Measurements from ENCODE around the gene HLF.

The HLF gene

GRCh38 chr17:55336426-55336825 is 71.7 kb downstream of the HLF start:
- no peak overlapping the region for H3K4me2 ChIP-seq
- TF ChIP-seq Cebpa-rat (IDR thresholded peaks at IDR 0.05): no peak
- peaks cover 17 to 24% (median 19%) of the 10 kb centered on the region in 11 experiments for H3K9me3 ChIP-seq (replicated peaks in 1 of 11)
- no peaks in the 10 kb centered on the region for H3K27me3 ChIP-seq
- peaks cover 0 to 6% (median 0%) of the 10 kb centered on the region in 10 experiments; a peak in 4 of 20 replicates for H3K4me1 ChIP-seq
- no peak overlapping the region for H3K27ac ChIP-seq
- no peaks in the 10 kb centered on the region for H3K36me3 ChIP-seq
- H3K9ac ChIP-seq: no peak overlapping the region
- no peaks in the 10 kb centered on the region for H4K20me1 ChIP-seq
- H3K4me3 ChIP-seq: no peak overlapping the region

DNA sequence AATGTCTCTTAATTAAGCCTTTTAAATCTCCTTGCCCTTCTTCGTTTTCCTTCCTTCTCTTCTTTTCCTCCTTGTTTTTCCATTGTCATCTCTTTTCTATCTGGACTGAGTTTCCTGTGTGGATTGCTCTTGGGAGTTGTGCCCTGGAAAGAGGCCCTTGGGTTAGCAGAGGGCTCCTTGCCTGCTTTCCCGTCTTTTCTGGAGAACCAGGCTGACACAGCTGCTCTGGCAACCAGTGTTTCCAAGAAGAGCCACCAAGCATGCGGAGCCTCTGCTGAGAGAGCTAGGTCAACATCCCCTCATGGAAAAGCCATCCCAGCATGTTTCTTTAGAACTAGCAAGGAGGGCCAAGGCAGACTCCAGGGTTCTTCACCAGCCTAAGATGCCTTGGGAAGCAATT is 75.4 kb downstream of the HLF start:
- Histone ChIP-seq H3K9ac (no peak overlapping the region), H4K20me1 (no peaks in the 10 kb centered on the region), H3K27ac (no peak overlapping the region), H3K4me2 (no peak overlapping the region), H3K9me3 (replicated peaks in 1 of 11) (peaks cover 17 to 24% (median 19%) of the 10 kb centered on the region in 11 experiments), H3K27me3 (no peaks in the 10 kb centered on the region), H3K4me1 (no peaks in the 10 kb centered on the region), H3K4me3 (no peak overlapping the region), H3K36me3 (no peaks in the 10 kb centered on the region)
- TF ChIP-seq Cebpa-rat (IDR thresholded peaks at IDR 0.05): no peak

- Histone ChIP-seq H3K4me1 (no peaks in the 10 kb centered on the region), H3K4me2 (no peak overlapping the region), H3K27me3 (no peaks in the 10 kb centered on the region), H3K36me3 (no peaks in the 10 kb centered on the region), H4K20me1 (no peaks in the 10 kb centered on the region), H3K9ac (no peak overlapping the region), H3K4me3 (no peak overlapping the region), H3K9me3 (replicated peaks in 1 of 11) (peaks cover 17 to 24% (median 19%) of the 10 kb centered on the region in 11 experiments), H3K27ac (no peak overlapping the region)
- no peak for TF ChIP-seq Cebpa-rat (IDR thresholded peaks at IDR 0.05)
Observed at GRCh38 chr17:55340686-55341085, 75.9 kb downstream of the HLF start.

GRCh38 chr17:55341432-55341831 is 76.7 kb downstream of the HLF start:
- Histone ChIP-seq H3K9ac (no peak overlapping the region), H4K20me1 (no peaks in the 10 kb centered on the region)

GRCh38 chr17:55342800-55343585 is 78.2 kb downstream of the HLF start:
- Histone ChIP-seq H3K4me1 (no peaks in the 10 kb centered on the region), H4K20me1 (no peaks in the 10 kb centered on the region), H3K27me3 (no peaks in the 10 kb centered on the region), H3K4me3 (no peak overlapping the region), H3K9ac (no peak overlapping the region), H3K9me3 (replicated peaks in 1 of 11) (peaks cover 5 to 12% (median 7%) of the 10 kb centered on the region in 11 experiments; a peak in 21 of 22 replicates), H3K36me3 (no peaks in the 10 kb centered on the region), H3K4me2 (no peak overlapping the region), H3K27ac (no peak overlapping the region)
- no peak for TF ChIP-seq Cebpa-rat (IDR thresholded peaks at IDR 0.05)

More at GRCh38 chr17:55341432-55341831, 76.7 kb downstream of the HLF start:
- Histone ChIP-seq H3K36me3 (no peaks in the 10 kb centered on the region), H3K4me2 (no peak overlapping the region), H3K27ac (no peak overlapping the region), H3K4me1 (no peaks in the 10 kb centered on the region), H3K9me3 (replicated peaks in 1 of 11) (peaks cover 17 to 24% (median 20%) of the 10 kb centered on the region in 11 experiments), H3K4me3 (no peak overlapping the region), H3K27me3 (no peaks in the 10 kb centered on the region)
- TF ChIP-seq Cebpa-rat (IDR thresholded peaks at IDR 0.05): no peak

DNA sequence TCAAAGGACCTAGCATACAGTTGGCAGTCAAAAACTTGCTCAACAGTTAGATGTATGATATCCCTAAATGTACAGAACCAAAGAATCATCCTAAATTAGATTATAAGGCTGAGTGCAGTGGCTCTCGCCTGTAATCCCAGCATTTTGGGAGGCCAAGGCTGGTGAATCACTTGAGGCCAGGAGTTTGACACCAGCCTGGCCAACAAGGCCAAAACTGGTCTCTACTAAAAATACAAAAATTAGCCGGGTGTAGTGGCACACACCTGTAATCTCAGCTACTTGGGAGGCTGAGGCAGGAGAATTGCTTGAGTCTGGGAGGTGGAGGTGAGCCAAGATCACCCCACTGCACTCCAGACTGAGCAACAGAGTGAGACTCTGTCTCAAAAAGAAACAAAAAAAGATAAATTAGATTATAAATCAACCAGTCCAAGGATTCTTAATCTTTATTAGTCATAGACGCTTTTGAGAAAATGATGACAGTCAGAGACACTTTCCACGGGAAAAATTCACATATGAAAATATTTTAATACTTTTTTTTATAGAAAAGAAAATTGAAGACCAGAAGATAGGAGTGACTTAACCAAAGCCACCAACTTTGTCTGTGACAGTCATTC is 79.2 kb downstream of the HLF start:
- Histone ChIP-seq H3K36me3 (no peaks in the 10 kb centered on the region), H3K4me1 (0 out of 20 replicates have a peak, but pooled peaks cover 0 to under 1% (median 0%) of the 10 kb centered on the region in 10 experiments), H3K4me3 (no peak overlapping the region), H3K9me3 (replicated peaks in 1 of 11) (peaks cover 0 to 5% (median 0%) of the 10 kb centered on the region in 11 experiments; a peak in 4 of 22 replicates), H3K27ac (no peak overlapping the region), H3K4me2 (no peak overlapping the region), H3K9ac (no peak overlapping the region), H4K20me1 (no peaks in the 10 kb centered on the region), H3K27me3 (no peaks in the 10 kb centered on the region)
- no peak for TF ChIP-seq Cebpa-rat (IDR thresholded peaks at IDR 0.05)

GRCh38 chr17:55344514-55344997 is 79.8 kb downstream of the HLF start:
- Histone ChIP-seq H3K4me3 (no peak overlapping the region), H3K27ac (no peak overlapping the region), H3K27me3 (no peaks in the 10 kb centered on the region), H4K20me1 (no peaks in the 10 kb centered on the region), H3K4me1 (0 out of 20 replicates have a peak, but pooled peaks cover 0 to 4% (median 0%) of the 10 kb centered on the region in 10 experiments), H3K4me2 (no peak overlapping the region), H3K9me3 (replicated peaks in 1 of 11) (peaks cover 0 to 5% (median 0%) of the 10 kb centered on the region in 11 experiments; a peak in 3 of 22 replicates), H3K36me3 (no peaks in the 10 kb centered on the region), H3K9ac (no peak overlapping the region)
- TF ChIP-seq Cebpa-rat (IDR thresholded peaks at IDR 0.05): no peak

DNA sequence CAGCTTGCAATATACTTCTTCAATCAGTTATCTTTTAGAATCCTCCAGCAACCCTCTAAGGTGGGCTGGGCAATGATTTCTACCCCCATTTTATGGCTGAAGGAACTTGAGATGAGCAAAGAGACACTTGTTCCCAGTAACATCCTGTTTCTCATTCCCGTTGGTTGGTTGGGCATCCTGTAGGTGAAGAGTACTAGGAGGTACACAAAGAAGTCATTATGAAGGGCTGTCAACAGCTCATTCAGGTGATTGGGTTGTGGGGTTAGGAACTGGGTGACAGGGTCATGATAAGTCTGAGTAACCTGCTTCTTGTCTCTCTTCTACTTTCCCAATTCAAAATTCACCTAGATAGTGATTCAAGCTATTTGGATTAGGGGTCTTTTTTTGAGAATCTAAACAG is 80.4 kb downstream of the HLF start:
- 0 out of 20 replicates have a peak, but pooled peaks cover 0 to 4% (median 0%) of the 10 kb centered on the region in 10 experiments for H3K4me1 ChIP-seq
- H4K20me1 ChIP-seq: no peaks in the 10 kb centered on the region
- no peaks in the 10 kb centered on the region for H3K27me3 ChIP-seq
- H3K4me2 ChIP-seq: no peak overlapping the region
- peaks cover 0 to 5% (median 0%) of the 10 kb centered on the region in 11 experiments; a peak in 3 of 22 replicates for H3K9me3 ChIP-seq (replicated peaks in 1 of 11)
- no peaks in the 10 kb centered on the region for H3K36me3 ChIP-seq
- TF ChIP-seq Cebpa-rat (IDR thresholded peaks at IDR 0.05): no peak
- H3K4me3 ChIP-seq: no peak overlapping the region
- H3K9ac ChIP-seq: no peak overlapping the region
- H3K27ac ChIP-seq: no peak overlapping the region

- TF ChIP-seq Cebpa-rat (IDR thresholded peaks at IDR 0.05): no peak
Observed at GRCh38 chr17:55346658-55347057, 81.9 kb downstream of the HLF start.

More at GRCh38 chr17:55346658-55347057, 81.9 kb downstream of the HLF start:
- Histone ChIP-seq H3K4me3 (no peak overlapping the region), H3K36me3 (no peaks in the 10 kb centered on the region), H3K9me3 (replicated peaks in 1 of 11) (peaks cover 0 to 5% (median 0%) of the 10 kb centered on the region in 11 experiments; a peak in 3 of 22 replicates), H4K20me1 (no peaks in the 10 kb centered on the region), H3K27ac (no peak overlapping the region), H3K9ac (no peak overlapping the region), H3K4me2 (no peak overlapping the region), H3K4me1 (0 out of 20 replicates have a peak, but pooled peaks cover 0 to 4% (median 0%) of the 10 kb centered on the region in 10 experiments), H3K27me3 (no peaks in the 10 kb centered on the region)
